Measurements from ENCODE around the gene GRIA2.

GRIA2 gene

DNA sequence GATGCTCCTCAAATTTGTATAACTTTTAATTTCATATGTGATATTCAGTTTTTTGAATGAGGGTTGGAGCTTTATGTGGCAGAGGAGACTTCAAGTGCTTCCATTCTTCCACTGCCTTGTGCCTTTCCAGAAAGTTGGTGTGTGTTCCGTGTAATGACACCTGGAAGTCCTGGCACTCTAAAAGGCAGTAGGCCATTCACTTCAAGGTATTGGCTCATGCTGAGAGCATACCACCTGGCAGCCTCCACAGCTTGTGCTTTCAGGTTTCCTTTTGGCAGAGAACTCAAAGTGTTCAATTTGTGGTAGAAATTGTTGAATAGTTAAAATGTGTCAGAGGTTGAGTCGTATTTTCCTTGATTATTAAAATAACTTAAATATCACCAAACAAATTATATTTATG lies 49.6 kb downstream of the GRIA2 start:
- DNase-seq = no peak

DNA sequence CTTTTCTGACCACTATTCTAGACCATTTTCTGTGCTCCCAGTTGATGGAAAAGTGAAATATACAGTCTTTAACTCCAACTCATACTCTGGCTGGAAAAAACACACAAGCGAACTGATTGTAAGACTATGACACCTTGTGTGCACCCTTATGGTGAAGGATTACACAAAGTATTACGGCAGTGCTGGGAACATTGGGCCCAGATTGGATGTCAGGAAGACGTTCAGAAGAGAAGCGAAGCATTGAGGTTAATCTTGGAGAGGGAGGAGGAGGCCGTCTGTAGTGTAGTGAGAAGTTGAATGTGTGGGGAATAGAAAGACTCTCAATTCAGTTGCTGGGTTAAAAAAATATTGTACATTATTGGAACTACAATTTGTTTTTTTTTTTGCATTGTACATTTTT lies 50.0 kb downstream of the GRIA2 start:
- no peak for DNase-seq

DNA sequence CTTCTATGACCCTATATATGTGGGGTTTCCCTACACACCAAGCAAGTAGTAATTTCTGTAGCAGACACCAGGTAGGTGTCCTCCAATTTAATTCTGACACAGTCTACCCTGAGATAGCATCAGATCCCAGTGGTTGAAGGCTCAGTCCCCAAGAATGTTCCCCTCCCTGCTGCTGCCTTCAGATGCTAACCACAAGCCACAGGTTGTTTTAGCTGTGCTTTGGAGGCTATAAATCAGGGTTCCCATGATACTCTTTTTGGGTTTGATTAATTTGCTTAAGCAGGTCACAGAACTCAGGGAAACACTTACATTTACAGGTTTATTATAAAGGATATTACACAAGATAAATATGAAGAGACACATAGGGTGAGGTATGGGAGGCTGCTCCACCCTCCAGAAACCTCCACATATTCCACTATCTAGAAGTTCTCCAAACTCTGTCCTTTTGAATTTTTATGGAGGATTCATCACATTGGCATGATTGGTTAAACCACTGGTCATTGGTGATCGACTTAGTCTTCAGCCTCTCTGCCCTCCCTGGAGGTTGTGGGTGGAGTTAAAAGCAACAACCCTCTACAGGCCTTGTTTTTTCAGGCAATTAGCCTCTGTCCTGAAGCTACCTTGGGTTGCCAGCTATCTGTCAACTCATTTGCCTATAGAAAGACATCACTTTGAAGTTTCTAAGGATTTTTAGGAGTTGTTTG lies 50.8 kb downstream of the GRIA2 start:
- no peak for DNase-seq

DNA sequence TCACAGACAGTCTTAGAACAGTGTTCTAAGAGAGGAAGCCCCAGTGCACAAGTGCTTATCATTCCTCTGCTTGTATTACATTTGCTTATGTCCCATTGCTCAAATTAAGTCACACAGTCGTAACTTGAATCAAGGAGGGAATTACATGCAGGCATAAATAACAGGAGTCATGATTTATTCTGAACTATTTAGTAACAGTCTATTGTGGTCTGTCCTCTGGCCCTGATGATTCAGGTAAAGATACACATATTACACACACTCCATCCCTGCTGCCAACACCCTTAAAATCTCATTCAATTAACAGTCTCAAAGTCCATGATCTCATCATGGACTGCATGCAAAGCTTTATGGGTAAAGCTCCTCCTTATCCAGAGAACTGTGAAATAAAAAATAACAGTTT lies 60.1 kb downstream of the GRIA2 start:
- no peak for DNase-seq

DNA sequence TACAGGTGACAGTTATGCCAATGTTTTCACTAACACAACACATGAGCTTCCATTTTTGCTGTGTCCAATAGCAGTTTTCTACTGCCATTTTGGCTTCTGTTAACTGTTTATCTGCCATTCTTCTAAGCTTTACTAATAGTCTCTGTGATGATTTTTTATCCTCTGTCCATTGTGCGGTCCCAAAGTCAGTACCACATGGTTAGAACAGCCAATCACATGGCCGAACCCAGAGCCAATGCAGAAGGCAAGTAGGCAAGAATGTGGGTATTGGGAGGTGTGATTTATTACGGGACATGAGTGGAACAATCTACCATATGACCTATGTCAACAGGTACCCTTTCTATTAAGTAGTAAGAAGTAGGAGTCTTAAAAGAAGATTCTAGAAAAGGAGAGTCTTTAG lies 61.5 kb downstream of the GRIA2 start:
- DNase-seq = no peak

DNA sequence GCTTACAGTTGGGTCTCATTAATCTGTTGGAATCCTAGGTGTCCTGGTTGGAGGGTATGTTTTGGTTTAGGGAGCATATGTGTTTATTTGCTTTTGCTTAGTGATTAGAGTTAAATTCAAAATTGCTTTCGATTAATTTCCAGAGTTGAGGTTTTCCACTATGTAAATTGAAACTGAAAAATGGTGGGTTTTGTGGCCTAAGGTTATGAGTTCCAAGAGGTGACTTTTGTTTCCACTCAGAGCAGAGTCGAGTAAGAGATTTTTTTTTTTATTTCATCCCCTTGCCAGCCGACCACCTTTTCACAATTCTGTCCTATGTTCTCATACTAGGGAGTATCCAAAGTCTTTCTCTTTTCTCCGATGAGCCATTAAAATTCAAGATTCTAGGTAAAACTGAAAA lies 66.9 kb downstream of the GRIA2 start:
- no peak for DNase-seq

DNA sequence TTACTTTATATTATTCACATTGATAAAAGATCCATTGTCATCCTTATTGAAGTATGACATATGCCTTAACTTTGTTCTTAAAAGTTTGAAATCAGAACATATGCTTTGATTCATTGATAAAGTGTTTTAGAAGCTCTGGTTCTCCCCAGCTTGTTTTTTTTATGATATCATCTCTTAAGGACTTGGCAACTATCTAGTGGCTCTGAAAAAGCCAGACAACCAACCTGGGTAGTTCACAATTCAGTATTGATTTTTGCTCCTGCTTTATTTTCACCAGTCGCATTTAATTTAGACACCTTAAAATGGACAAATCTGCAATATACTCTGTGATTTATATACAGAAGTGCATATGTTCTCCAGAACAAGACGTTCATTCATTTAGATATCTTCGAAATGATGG lies 70.1 kb downstream of the GRIA2 start:
- DNase-seq = no peak

DNA sequence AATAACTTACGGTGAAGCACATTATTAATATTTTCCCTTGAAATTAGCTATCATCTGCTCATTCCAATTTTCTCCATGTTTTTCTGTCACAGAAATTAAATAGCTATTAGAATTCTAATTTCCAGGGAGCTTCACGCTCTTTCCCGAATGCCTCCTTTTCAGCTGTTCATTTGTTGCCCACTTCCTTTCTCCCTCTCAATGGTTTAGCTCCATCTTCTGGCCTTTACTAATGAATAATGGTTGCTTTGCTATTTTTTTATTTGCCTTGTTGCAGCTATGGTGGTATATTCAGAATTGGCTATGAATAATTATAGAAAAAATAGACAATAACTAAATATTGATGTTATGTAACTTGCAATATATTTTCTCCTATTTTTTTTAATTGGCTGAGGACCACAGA lies 70.5 kb downstream of the GRIA2 start:
- DNase-seq = no peak

DNA sequence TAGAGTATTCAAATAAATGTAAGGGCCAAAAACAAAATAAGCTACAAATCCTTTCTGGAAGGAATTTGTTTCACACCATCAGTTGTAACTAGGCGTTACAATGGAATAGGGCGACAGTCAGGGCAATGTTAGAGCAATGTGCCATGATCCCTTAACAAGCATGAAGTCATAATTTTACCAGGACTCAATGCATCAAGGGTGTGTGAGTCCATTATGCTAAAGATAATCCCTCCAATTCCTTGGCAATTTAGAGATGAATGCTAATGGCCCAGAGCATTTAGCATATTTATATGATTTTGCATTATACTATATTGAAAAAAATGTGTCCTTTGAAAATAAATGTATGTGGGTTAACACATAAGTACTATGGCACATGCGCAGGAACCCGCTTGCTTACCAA lies 73.1 kb downstream of the GRIA2 start:
- DNase-seq = no peak

DNA sequence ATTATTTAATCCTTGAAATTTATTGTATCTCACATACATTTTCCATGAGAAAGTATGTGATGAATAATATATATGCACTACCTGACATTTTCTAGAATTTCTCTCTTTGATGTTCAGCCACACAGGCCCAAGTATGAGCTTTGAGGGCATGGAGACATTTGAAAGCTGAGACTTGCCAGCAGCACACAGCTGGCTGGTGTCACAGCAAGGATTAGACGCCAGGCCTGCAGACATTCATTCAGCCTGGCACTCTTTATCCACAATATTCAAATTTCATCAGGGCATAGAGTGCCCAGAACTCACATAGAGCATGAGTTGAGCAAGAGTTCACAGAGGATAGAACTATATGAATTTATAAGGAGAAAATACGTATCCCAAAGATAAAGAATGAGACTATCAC lies 74.0 kb downstream of the GRIA2 start:
- no peak for DNase-seq

DNA sequence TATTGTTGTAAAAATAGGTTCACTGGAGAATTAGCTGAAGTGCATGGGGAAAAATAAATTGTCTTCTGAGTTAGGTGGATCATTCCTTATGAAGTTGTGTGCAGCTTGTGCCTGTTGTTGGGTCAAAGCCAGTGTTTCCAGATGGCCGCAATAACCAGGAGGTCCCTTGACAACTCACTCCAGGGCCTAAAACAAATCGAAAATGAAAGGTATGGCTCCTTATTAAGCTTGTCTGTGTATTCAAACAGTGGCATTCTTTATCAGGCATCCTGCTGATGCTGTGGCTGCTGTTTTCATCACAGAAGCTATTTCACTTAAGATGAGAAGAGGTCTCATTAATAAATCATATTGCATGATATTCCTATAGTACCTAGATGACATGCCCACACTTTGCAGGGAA lies 80.2 kb downstream of the GRIA2 start:
- no peak for DNase-seq

DNA sequence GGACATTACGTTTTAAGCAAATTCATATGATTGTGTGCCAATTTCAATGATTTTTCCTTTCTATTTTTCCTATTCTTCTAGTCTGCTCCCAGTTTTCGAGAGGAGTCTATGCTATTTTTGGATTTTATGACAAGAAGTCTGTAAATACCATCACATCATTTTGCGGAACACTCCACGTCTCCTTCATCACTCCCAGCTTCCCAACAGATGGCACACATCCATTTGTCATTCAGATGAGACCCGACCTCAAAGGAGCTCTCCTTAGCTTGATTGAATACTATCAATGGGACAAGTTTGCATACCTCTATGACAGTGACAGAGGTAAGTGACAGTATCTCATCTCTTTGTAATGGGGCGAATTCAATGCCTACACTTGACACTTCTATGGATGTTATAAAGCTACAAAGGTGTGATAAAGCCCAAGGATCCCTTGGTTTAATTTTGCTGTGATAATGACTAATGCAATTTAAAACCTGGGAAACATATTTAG lies 83.0 kb downstream of the GRIA2 start:
- DNase-seq = no peak

DNA sequence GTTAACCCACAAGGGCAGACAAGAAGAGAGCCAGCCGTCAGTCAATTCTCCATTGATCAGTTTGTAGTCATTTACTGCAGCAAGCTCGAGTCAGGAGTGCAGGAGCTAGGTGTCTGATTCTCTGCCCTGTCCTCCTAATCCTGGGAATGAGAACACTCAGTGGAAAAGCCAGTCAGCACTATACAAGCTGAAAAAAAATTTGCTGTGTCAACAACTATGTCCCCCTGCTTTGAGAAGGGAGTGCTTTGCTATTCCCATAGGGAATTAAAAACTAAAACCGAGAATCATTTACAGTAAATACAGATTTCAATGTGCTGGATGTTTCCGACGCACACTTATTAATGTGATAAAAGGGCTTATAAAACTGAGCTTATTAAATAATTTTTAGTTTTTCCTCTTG lies 84.2 kb downstream of the GRIA2 start:
- no peak for DNase-seq

DNA sequence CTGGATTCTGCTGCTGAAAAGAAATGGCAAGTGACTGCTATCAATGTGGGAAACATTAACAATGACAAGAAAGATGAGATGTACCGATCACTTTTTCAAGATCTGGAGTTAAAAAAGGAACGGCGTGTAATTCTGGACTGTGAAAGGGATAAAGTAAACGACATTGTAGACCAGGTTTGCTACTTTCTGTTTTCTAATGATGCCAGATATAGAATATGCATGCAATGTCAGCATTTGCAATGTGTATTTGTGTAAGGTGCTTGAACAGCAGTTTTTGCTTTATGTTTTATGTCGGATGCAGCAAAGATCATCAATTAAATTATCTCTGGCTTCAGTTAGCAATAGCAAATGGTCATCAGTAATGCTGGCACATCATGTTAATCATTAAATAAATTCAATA lies 92.2 kb downstream of the GRIA2 start:
- DNase-seq = no peak

DNA sequence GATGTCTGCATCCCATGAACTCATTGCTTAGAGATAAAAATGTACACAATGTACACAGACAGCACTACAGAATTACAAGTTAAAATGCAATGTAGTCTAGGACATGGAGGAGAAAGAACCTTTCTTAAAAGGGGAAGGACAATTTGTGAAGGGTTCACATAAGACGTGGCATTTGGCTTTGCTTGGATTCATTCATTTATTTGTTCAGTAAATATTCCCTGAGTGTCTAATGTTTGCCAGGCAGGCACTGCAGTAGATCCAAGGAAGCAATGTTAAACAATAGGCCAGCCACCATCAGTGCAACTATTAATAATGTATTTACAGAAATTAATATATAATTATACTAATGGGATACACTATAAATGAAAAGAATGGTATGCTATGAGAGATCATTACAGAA lies 94.4 kb downstream of the GRIA2 start:
- DNase-seq = no peak

DNA sequence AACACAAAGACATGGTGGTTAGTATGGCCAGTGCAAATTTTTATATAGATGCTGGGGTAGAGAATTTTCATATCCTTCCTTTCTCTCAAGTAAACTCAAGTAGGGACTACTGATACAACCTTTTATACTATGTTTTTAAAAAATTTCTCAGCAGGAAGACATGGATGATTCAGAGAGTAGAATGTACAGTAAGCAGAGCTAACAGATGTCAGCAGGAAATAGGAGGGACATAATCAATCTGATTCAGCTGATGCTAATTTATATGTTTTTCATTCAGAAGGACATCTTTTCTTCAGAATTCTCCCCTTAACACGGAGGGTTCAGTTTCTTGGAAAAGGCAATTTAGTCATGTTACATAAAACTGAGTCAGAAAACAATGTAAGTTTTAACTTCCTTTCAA lies 95.4 kb downstream of the GRIA2 start:
- DNase-seq = no peak

DNA sequence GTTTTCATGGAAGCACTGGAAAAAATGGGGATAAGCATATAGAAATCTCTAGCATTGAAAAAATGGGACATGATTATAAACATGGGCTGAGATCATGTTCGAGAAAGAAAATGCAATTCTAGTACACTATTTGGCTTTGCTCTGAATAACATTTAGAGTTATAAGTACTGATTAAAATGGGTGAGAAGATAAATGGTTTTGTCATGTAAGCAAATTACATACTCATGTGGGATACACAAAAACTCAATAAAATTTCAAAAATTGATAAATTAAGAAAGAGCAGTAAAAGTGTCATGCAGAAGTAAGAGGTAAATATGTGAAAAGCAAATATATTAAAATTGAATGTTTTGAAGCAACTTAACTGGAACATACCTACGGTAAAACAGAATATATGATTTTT lies 99.6 kb downstream of the GRIA2 start:
- DNase-seq = no peak

DNA sequence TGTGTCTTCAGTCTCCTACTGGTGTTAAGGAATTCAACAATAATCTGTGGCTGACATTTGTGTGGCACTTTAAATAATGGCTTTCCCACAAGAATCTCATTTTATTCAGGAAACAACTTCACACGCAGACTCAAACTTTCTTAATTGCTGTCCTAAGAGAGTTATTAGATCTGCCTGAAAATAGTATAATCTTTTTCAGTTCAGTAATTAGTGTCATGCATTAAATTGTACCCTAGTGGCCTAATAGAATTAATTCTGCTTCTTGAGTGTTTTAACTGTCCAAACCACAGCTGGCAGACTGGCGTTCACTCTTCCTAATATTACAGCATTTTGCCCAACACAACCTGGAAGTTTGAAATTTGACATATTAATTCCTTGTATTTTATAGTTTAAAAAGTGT lies 107.1 kb downstream of the GRIA2 start:
- DNase-seq = no peak

DNA sequence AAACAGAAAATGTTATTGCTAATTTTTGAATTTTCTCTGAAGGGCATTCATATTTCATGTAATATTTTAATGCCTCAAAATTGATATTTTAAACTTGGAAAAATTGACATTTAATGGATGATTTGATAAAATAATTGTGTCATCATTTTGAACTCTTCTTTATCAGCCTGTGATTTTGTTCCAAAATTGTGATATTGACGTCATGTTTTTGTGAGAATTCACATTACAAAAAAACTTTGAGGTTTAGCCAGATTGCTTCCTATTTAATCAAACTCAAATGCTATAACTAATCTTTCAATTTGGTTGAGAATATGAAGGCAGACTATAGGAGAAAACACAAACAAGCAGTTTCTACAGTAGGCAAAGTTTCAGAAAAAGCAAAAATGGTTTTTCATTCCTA lies 137.4 kb downstream of the GRIA2 start:
- no peak for DNase-seq

DNA sequence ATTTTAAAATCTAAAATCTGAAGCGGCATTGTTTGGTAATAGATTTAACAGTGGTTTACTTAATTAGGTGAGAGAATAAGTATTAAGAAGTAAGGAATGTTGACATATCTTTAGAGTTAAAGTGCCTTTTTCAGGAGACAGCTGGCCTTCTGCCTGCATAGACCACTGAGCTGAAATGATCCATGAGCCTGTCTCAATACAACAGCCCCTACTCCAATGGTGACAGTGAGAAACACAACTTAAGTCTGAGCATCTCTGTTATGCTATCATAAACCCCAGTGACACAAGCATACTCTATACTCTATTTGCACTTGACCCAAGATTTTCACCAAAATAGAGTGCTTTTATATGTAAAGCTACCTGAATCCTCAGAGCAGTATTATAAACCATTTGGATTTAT lies 137.9 kb downstream of the GRIA2 start:
- DNase-seq = no peak

DNA sequence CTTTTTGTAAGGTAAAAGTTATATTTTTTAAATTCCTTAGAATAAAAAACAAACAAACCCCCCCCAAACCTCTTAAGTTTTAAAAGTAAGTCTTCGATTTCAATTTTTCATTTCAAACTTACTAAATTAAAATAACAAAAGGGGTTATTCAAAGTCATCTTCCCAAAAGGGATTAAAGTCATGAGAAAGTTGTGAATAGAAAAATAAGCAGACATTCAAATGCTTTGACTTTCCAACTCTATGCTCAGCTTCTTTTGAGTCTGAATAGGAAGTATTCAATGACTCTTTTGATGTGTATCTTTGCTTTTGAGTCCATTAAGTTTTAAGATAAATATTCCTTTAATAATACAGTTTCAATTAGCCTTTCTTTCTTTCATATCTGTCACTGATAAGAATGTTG lies 138.3 kb downstream of the GRIA2 start:
- no peak for DNase-seq

DNA sequence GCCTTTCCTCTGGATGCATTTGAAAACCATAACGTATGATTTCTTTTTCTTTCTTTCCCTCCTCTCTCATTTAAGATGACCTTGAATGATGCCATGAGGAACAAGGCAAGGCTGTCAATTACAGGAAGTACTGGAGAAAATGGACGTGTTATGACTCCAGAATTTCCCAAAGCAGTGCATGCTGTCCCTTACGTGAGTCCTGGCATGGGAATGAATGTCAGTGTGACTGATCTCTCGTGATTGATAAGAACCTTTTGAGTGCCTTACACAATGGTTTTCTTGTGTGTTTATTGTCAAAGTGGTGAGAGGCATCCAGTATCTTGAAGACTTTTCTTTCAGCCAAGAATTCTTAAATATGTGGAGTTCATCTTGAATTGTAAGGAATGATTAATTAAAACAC lies 142.8 kb downstream of the GRIA2 start:
- no peak for DNase-seq

DNA sequence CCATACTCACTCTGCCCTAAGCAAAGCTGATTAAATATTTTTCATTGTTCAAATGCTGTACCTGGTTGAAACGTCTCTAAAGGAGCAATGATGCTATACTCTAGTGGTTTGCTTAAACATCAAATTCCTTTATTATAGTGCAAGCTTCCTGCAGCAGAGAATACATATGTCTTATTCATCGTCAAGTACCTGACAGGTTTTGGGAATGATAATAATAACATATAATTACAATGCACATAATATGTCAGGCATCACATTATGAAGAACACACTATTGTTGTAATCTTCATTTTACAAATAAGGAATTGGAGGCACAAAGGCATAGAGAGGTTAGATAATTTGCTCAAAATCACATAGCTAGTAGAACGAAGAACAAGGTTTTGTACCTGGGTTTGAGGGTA lies 151.6 kb downstream of the GRIA2 start:
- no peak for DNase-seq

DNA sequence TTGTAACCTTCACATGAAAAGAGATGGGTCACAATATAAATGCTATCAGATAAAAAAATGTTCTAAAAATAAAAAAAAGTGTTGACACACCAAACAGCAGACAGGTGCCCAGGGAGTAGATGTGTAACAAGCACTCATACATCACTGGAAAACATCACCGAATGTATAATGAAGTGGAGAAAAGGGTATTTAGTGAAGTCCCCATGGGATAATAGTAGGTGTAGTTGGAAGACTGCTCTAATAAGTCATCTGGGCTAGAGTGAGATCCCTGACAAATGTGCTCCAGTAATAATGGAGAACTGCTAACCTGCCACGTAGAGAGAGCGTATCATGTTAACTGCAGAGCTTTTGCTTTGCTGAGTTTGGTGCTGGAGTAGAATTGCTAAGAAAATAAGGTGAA lies 152.0 kb downstream of the GRIA2 start:
- no peak for DNase-seq

DNA sequence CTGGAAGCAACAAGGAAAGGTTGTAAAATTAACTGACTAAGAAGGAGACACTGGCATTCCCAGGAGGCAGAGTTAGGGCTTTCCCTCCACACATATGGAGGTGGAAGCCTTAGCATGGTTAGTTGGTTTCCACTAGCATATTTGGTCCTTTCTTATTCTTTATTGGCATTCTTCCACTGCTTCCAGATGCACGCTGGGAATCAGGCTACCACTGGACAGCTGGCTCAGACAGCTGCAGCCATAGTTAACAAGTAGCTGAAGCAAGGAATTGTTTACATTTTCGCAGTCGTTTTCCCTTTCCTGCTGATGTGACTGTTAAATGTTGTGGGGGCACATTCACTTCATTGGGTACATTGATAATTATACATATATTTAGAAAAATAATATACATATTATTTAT lies 169.2 kb downstream of the GRIA2 start:
- DNase-seq = no peak

DNA sequence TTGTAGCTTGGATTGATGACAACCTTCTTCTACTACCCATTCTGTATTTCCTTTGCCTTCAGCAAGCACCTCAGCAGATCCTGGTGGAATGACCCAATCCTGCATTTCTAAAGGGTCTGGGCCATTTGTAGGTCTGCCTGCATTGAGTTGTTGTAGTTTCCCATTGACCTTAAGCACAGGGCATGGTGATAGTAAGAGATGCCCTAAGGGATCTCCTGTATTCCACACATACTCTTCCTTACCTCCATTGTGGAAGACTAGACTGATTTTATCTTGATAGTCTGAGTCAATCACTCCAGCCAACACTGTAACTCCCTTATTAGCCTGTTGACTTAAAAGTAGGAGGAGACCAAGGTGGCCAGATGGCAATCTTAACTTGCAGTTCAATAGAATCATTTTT lies 184.5 kb downstream of the GRIA2 start:
- no peak for DNase-seq

Data from T1000 (cell line).